ENCODE data around the gene LRRC25.

GRCh38 chr19:18430417-18431144 lies 33.2 kb upstream of the LRRC25 start:
- TF ChIP-seq POLR2A (IDR thresholded peaks at IDR 0.05; ENCODE audit: extremely low read depth, insufficient read length): no peak
- no peak for TF ChIP-seq MAX (IDR thresholded peaks at IDR 0.05; ENCODE audit: low read depth, low read length)
- TF ChIP-seq CTCF (IDR thresholded peaks at IDR 0.05; ENCODE audit: low read depth, low read length): no peak
- no peak for TF ChIP-seq MYC (IDR thresholded peaks at IDR 0.05; ENCODE audit: low read depth, low read length)
